Measurements from ENCODE around the gene CALD1. TPM values are rescaled to one million over a fixed set of nuclear protein-coding genes. Genes with fewer than 3 reads are reported as not detected.

Gene CALD1
- total RNA-seq, 1 donor from 2014 or later = 122 TPM

- Histone ChIP-seq H3K36me3 (peaks cover 24% of the 10 kb centered on the region), H3K27me3 (ENCODE audit: low read depth) (no peaks in the 10 kb centered on the region), H3K4me3 (no peak overlapping the region), H3K9me3 (replicated peaks) (no peaks in the 10 kb centered on the region), H3K27ac (replicated peaks) (no peak overlapping the region), H3K4me1 (peaks cover 62% of the 10 kb centered on the region)
- no peak for TF ChIP-seq CTCF (IDR thresholded peaks at IDR 0.05; ENCODE audit: borderline replicate concordance)
- intact Hi-C loops (cut with micrococcal nuclease) = no loop called here
- DNase-seq = no peak
Observed at GRCh38 chr7:134927723-134928122, 148.3 kb downstream of the CALD1 start.

- intact Hi-C loops (cut with micrococcal nuclease) = no loop called here
- H3K4me1 ChIP-seq = peaks cover 62% of the 10 kb centered on the region
- no peak overlapping the region for H3K27ac ChIP-seq (replicated peaks)
Observed at GRCh38 chr7:134928554-134928953, 149.1 kb downstream of the CALD1 start.

GRCh38 chr7:134931487-134931886 lies 152.1 kb downstream of the CALD1 start:
- peak; percentile 25 for DNase-seq
- Histone ChIP-seq H3K4me3 (no peak overlapping the region), H3K4me1 (peaks cover 76% of the 10 kb centered on the region), H3K9me3 (replicated peaks) (no peaks in the 10 kb centered on the region), H3K27ac (replicated peaks) (peak overlapping the region; percentile 75), H3K36me3 (peaks cover 50% of the 10 kb centered on the region), H3K27me3 (ENCODE audit: low read depth) (no peaks in the 10 kb centered on the region)
- no peak for TF ChIP-seq CTCF (IDR thresholded peaks at IDR 0.05; ENCODE audit: borderline replicate concordance)
- intact Hi-C loops (cut with micrococcal nuclease) = no loop called here

More at GRCh38 chr7:134928554-134928953, 149.1 kb downstream of the CALD1 start:
- TF ChIP-seq CTCF (IDR thresholded peaks at IDR 0.05; ENCODE audit: borderline replicate concordance) = no peak
- no peak for DNase-seq
- Histone ChIP-seq H3K36me3 (peaks cover 30% of the 10 kb centered on the region), H3K27me3 (ENCODE audit: low read depth) (no peaks in the 10 kb centered on the region), H3K9me3 (replicated peaks) (no peaks in the 10 kb centered on the region), H3K4me3 (no peak overlapping the region)

- H3K4me3 ChIP-seq = peak overlapping the region; percentile 35
- H3K36me3 ChIP-seq = peaks cover 56% of the 10 kb centered on the region
- H3K27me3 ChIP-seq (ENCODE audit: low read depth) = no peaks in the 10 kb centered on the region
- H3K9me3 ChIP-seq (replicated peaks) = no peaks in the 10 kb centered on the region
- intact Hi-C loops (cut with micrococcal nuclease) = no loop called here
- H3K4me1 ChIP-seq = peaks cover 78% of the 10 kb centered on the region
- H3K27ac ChIP-seq (replicated peaks) = peak overlapping the region; percentile 75
- DNase-seq = peak; percentile 47
- no peak for TF ChIP-seq CTCF (IDR thresholded peaks at IDR 0.05; ENCODE audit: borderline replicate concordance)
Observed at GRCh38 chr7:134932707-134933370, 153.4 kb downstream of the CALD1 start.

- no peaks in the 10 kb centered on the region for H3K9me3 ChIP-seq (replicated peaks)
- intact Hi-C loops (cut with micrococcal nuclease) = no loop called here
- no peaks in the 10 kb centered on the region for H3K27me3 ChIP-seq (ENCODE audit: low read depth)
- peak overlapping the region; percentile 35 for H3K4me3 ChIP-seq
- TF ChIP-seq CTCF (IDR thresholded peaks at IDR 0.05; ENCODE audit: borderline replicate concordance) = no peak
- DNase-seq = no peak
- H3K4me1 ChIP-seq = peaks cover 81% of the 10 kb centered on the region
- H3K27ac ChIP-seq (replicated peaks) = peak overlapping the region; percentile 75
- H3K36me3 ChIP-seq = peaks cover 55% of the 10 kb centered on the region
Observed at GRCh38 chr7:134933460-134934068, 154.1 kb downstream of the CALD1 start.

Measured in left ventricle myocardium inferior (tissue), 1 donor.